K562 (cell line): ENCODE measurements around the gene PLA2G3. TPM values are rescaled to one million over a fixed set of nuclear protein-coding genes. Genes with fewer than 3 reads are reported as not detected.

Experiments used
- ATAC-seq: fragments of 200-7000 bp; cut with Tn5 transposase; 3 replicates; pipeline ENCODE4 v1.9.1; 2020; ENCODE audit warnings: moderate library complexity
- BruUV-seq: library from RNA; stranded (reverse); fragments of 400-500 nt; replicated peaks from 2 replicates; lab custom pipeline; 2021; lab: Mats Ljungman, UMichigan
- CTCF ChIA-PET: fragments of 300-600 bp; formaldehyde crosslinking; extraction: SDS; loops from one replicate; lab custom pipeline; 2021; ENCODE audit warnings: low intra/inter-chr PET ratio; lab: Yijun Ruan, JAX
- POLR2A ChIA-PET: fragments of 300-600, 350-650 bp; sonication (Branson Sonifier 250); formaldehyde crosslinking; extraction: SDS; loops from one replicate; lab custom pipeline; 2021; ENCODE audit warnings: antibody characterized with exemption, inconsistent platforms; lab: Yijun Ruan, JAX
- DNase-seq, 4 experiments: peaks; one replicate each; pipeline versions ENCODE4 v3.0.0 to v3.0.0-alpha.2; 2011 to 2018; ENCODE audit warnings: low spot score in 3 of 4, mixed read lengths in 3 of 4; ENCODE audit errors: extremely low read depth in 1 of 4
- FAIRE-seq: peaks from 2 replicates; lab custom pipeline; 2011; peaks lifted over from hg19 to GRCh38; lab: Jason Lieb, UNC
- H2AFZ ChIP-seq: 2 replicates; pipeline ENCODE4 v1.6.0; 2011; ENCODE audit warnings: low read depth, low read length, control low read depth, inconsistent platforms
- H3K27ac ChIP-seq: fragments of 200-600 bp; 3 replicates; pipeline ENCODE4 v1.8.0; 2011; ENCODE audit warnings: low read depth, mild to moderate bottlenecking, control low read depth, inconsistent platforms, low read length, moderate library complexity, mixed read lengths; ENCODE audit errors: extremely low read depth
- H3K27me3 ChIP-seq, 2 experiments: fragments of 300-600 bp in 1 of 2; 2 replicates in 1 of 2; 3 replicates in 1 of 2; pipeline versions ENCODE4 v1.6.0 to v1.8.0; 2011; ENCODE audit warnings: inconsistent platforms in 2 of 2, low read length in 2 of 2, mild to moderate bottlenecking in 1 of 2, mixed read lengths in 1 of 2, moderate library complexity in 1 of 2; ENCODE audit not compliant: control insufficient read depth in 2 of 2, insufficient read depth in 2 of 2
- H3K36me3 ChIP-seq: fragments of 300-600 bp; 3 replicates; pipeline ENCODE4 v1.8.0; 2011; ENCODE audit warnings: mild to moderate bottlenecking, low read length, inconsistent platforms; ENCODE audit not compliant: control insufficient read depth, insufficient read depth
- H3K4me1 ChIP-seq, 2 experiments: fragments of 200-600 bp in 1 of 2; replicated peaks in 1 of 2; 2 replicates in 1 of 2; 3 replicates in 1 of 2; pipeline versions ENCODE4 v1.5.1 to v1.8.0; 2011; ENCODE audit warnings: inconsistent platforms in 2 of 2, low read length in 2 of 2, mild to moderate bottlenecking in 1 of 2, mixed read lengths in 1 of 2, moderate library complexity in 1 of 2; ENCODE audit not compliant: control insufficient read depth in 2 of 2, insufficient read depth in 2 of 2
- H3K4me2 ChIP-seq: 2 replicates; pipeline ENCODE4 v1.6.1; 2011; ENCODE audit warnings: low read length, control low read depth, inconsistent platforms, mixed read lengths; ENCODE audit not compliant: insufficient read depth
- H3K4me3 ChIP-seq: fragments of 200-600 bp; sonication (generic), shearing (Covaris generic); 2 replicates; pipeline ENCODE4 v1.5.1; 2016; ENCODE audit warnings: control low read depth, inconsistent platforms
- H3K79me2 ChIP-seq: fragments of 200-600 bp; 3 replicates; pipeline ENCODE4 v1.8.0; 2011; ENCODE audit warnings: low read length, inconsistent platforms; ENCODE audit not compliant: control insufficient read depth, insufficient read depth
- H3K9ac ChIP-seq, 2 experiments: 2 replicates each; pipeline versions ENCODE4 v1.6.0 to v1.6.1; 2011; ENCODE audit warnings: low read depth in 2 of 2, low read length in 2 of 2, control low read depth in 1 of 2, inconsistent platforms in 1 of 2, mild to moderate bottlenecking in 1 of 2, mixed read lengths in 1 of 2; ENCODE audit not compliant: insufficient read depth in 1 of 2
- H3K9me1 ChIP-seq: one replicate; pipeline ENCODE4 v1.6.0; 2011; ENCODE audit warnings: inconsistent platforms, mild to moderate bottlenecking, low read length, moderate library complexity; ENCODE audit not compliant: control insufficient read depth, insufficient read depth
- H3K9me3 ChIP-seq: replicated peaks from 2 replicates; pipeline ENCODE4 v1.5.1; 2011; ENCODE audit warnings: low read depth, low read length, inconsistent platforms; ENCODE audit not compliant: control insufficient read depth, insufficient read depth
- H4K20me1 ChIP-seq: replicated peaks from 2 replicates; pipeline ENCODE4 v1.6.1; 2011; ENCODE audit warnings: low read length, inconsistent platforms, mixed read lengths; ENCODE audit not compliant: control insufficient read depth, insufficient read depth
- ADNP ChIP-seq: fragments of 200-800 bp; sonication (Bioruptor generic); IDR thresholded peaks from 2 replicates; pipeline ENCODE4 v1.6.1; 2016; ENCODE audit warnings: missing genetic modification characterization, missing compliant biosample characterization
- CBFA2T3 ChIP-seq: fragments of 450-650 bp; IDR thresholded peaks from 2 replicates; pipeline ENCODE4 v1.6.1; 2017
- CHD2 ChIP-seq: IDR thresholded peaks from 2 replicates; pipeline ENCODE4 v1.6.1; 2011; ENCODE audit warnings: low read depth, low read length
- HMG20A ChIP-seq: fragments of 450-650 bp; formaldehyde crosslinking; conservative IDR thresholded peaks from 2 replicates; pipeline ENCODE4 v1.4.0; 2020; ENCODE audit warnings: mild to moderate bottlenecking, mixed read lengths
- LARP7 ChIP-seq: fragments of 450-650 bp; IDR thresholded peaks from 2 replicates; pipeline ENCODE4 v1.6.1; 2016
- PPARD ChIP-seq: fragments of 250-450 bp; sonication (Bioruptor Pico); IDR thresholded peaks from 2 replicates; pipeline ENCODE4 v1.8.0; 2022; ENCODE audit warnings: inconsistent platforms, mild to moderate bottlenecking, moderate library complexity
- RAD51 ChIP-seq: fragments of 450-650 bp; IDR thresholded peaks from 2 replicates; pipeline ENCODE4 v1.7.1; 2016; ENCODE audit warnings: low read depth, mild to moderate bottlenecking, borderline replicate concordance
- YY1 ChIP-seq, 3 experiments: IDR thresholded peaks; 2 replicates each; pipeline ENCODE4 v1.6.1; 2011; ENCODE audit warnings: low read length in 2 of 3, mild to moderate bottlenecking in 2 of 3, moderate library complexity in 2 of 3, borderline replicate concordance in 1 of 3, control low read depth in 1 of 3, low read depth in 1 of 3; ENCODE audit not compliant: insufficient read depth in 3 of 3, insufficient replicate concordance in 2 of 3, control insufficient read depth in 1 of 3, insufficient read length in 1 of 3; ENCODE audit errors: extremely low read depth in 1 of 3
- ZBTB8A ChIP-seq: fragments of 450-650 bp; IDR thresholded peaks from 2 replicates; pipeline ENCODE4 v1.6.1; 2018; ENCODE audit warnings: mild to moderate bottlenecking, moderate library complexity; ENCODE audit not compliant: partially characterized antibody
- ZZZ3 ChIP-seq: fragments of 450-650 bp; IDR thresholded peaks from 2 replicates; pipeline ENCODE4 v1.6.1; 2016; ENCODE audit warnings: antibody characterized with exemption, mild to moderate bottlenecking, moderate library complexity
- WGBS: fragments of 100-300 bp; shearing (Covaris generic); methylation state at CpG from one replicate; pipeline ENCODE4 v1.1.6; 2016; ENCODE audit warnings: low coverage, mixed read lengths; ENCODE audit not compliant: insufficient coverage; ENCODE audit errors: missing lambda C conversion rate; 5-methylcytosine and 5-hydroxymethylcytosine counted together
- in situ Hi-C: fragments of 300-500 bp; cut with MboI; formaldehyde crosslinking; loops from 4 replicates; pipeline ENCODE4 v1.15.0; 2018; ENCODE audit warnings: inconsistent platforms, mixed read lengths
- intact Hi-C: fragments of 100-400 bp; cut with micrococcal nuclease; formaldehyde crosslinking; loops from 2 replicates; pipeline ENCODE4 v1.14.2; 2022
- polyA plus RNA-seq, 8 experiments: library from polyadenylated mRNA; depleted of rRNA in 4 of 8; stranded (reverse) in 5 of 8; unstranded in 3 of 8; fragments of >200 nt; fragmentation: Nextera tagmentation in 2 of 8; fragmentation: Illumina TruSeq in 1 of 8; extraction: Ambion mirVana in 2 of 8; extraction: Trizol in 1 of 8; gene quantifications; 2 replicates each; pipeline versions ENCODE4 v1.2.1 to v1.2.3, GENCODE V29; 2011 to 2014; ENCODE audit warnings: inconsistent platforms in 1 of 8, missing spikeins in 1 of 8
- total RNA-seq, 7 experiments: library from RNA; depleted of rRNA in 6 of 7; stranded (reverse); fragments of >200 nt in 6 of 7; fragmentation: Illumina TruSeq in 2 of 7; extraction: Trizol in 2 of 7; gene quantifications; 2 replicates each; pipeline versions ENCODE4 v1.2.1 to v1.2.3, GENCODE V29; 2011 to 2021; ENCODE audit warnings: low replicate concordance in 1 of 7
- TF ChIP-seq, protein P1 (sequence below): sonication (generic); formaldehyde crosslinking; IDR thresholded peaks from 2 replicates; pipeline ENCODE4 v1.5.0; 2020; ENCODE audit warnings: missing genetic modification reagents

The PLA2G3 gene
- total and polyA plus RNA-seq, 9 of the 15 experiments (the other 6 are each of a cell fraction or from before 2014, with no cell fraction given) = 0.18 to 1.4 (median 0.64) TPM

GRCh38 chr22:31126869-31127175 is 13.5 kb downstream of the PLA2G3 start:
- ChIA-PET POLR2A (no interaction called here), CTCF (no interaction called here)
- no peak overlapping the region for H2AFZ ChIP-seq
- BruUV-seq = no TSS peak
- no peak for ATAC-seq
- no peak overlapping the region for H3K4me2 ChIP-seq
- H3K4me1 ChIP-seq = peaks cover 23 to 54% of the 10 kb centered on the region in 2 experiments; a peak in 4 of 5 replicates
- H3K9me3 ChIP-seq = no peaks in the 10 kb centered on the region
- no peaks in the 10 kb centered on the region for H3K36me3 ChIP-seq
- no peaks in the 10 kb centered on the region for H3K27me3 ChIP-seq
- intact Hi-C loops (no loop called here), in situ Hi-C loops (no loop called here)
- FAIRE-seq = no peak
- H3K9ac ChIP-seq = no peak overlapping the region; a peak in 1 of 4 replicates
- H3K9me1 ChIP-seq = no peaks in the 10 kb centered on the region
- no peaks in the 10 kb centered on the region for H3K79me2 ChIP-seq
- TF ChIP-seq YY1 (IDR thresholded peaks at IDR 0.05; ENCODE audit: borderline replicate concordance in 1 of 3, control insufficient read depth in 1 of 3, extremely low read depth in 1 of 3, insufficient read depth in 3 of 3, insufficient read length in 1 of 3, insufficient replicate concordance in 2 of 3, low read depth in 1 of 3, low read length in 2 of 3) = no peak
- no peak for TF ChIP-seq HMG20A (CRISPR knock-in tag)
- no peak for TF ChIP-seq ZBTB8A
- TF ChIP-seq ADNP (tag) = no peak
- TF ChIP-seq ZZZ3 = no peak
- TF ChIP-seq LARP7 = no peak
- no peak for TF ChIP-seq PPARD (CRISPR knock-in tag)
- no peak for TF ChIP-seq CHD2
- TF ChIP-seq CBFA2T3 = no peak
- TF ChIP-seq, protein P1, sequence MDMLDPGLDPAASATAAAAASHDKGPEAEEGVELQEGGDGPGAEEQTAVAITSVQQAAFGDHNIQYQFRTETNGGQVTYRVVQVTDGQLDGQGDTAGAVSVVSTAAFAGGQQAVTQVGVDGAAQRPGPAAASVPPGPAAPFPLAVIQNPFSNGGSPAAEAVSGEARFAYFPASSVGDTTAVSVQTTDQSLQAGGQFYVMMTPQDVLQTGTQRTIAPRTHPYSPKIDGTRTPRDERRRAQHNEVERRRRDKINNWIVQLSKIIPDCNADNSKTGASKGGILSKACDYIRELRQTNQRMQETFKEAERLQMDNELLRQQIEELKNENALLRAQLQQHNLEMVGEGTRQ (CRISPR knock-in tag) = no peak
- TF ChIP-seq RAD51 = no peak
- H3K27ac ChIP-seq = no peak overlapping the region
- WGBS = 90% methylated on average over 10 of the region's 13 CpGs
- no peaks in the 10 kb centered on the region for H4K20me1 ChIP-seq
- no peak overlapping the region for H3K4me3 ChIP-seq
- DNase-seq = no peak
